ENCODE data around the gene ZNF516.

The ZNF516 gene

DNA sequence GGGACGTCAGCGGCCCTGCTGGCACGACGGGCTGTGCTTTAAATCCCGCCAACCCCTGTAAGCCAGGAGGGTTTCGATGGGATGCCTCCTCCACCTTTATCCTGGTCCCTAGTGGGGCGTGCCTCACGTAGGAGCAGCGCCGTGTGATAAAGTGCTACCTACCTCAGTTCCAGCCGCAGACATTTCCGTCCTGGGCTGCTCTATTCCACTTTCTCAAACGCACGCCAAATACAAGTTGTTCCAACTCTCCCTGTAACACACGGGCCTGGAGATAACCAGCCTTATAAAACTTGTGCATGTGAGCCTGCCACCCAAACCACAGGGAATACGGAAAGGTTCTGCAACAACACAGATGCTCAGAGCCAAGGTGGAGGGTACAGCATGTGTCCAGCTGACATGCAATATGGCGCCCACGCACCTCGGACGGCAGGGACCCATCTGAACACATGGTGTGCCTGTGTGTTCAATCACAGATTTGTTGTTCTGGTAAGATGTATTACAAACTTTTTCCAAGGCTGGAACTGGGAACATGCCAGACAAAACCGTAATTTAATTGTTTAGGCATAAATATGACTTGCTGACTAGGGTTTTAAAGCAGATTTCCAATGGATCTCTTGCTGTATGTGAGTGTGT, 47.7 kb downstream of the ZNF516 start:
- no peaks in the 10 kb centered on the region for H3K9me3 ChIP-seq (ENCODE audit: control insufficient read depth, low read length)
- 93 to 96% methylated on average over 21 of the region's 21 CpGs for WGBS, 2 experiments
- H3K27ac ChIP-seq (ENCODE audit: insufficient read depth, low read depth, low read length, poor library complexity, severe bottlenecking), result no peak overlapping the region
- H3K4me3 ChIP-seq (ENCODE audit: insufficient read depth, low read depth, low read length), result no peak overlapping the region
- peaks cover 47% of the 10 kb centered on the region for H3K4me1 ChIP-seq (ENCODE audit: control insufficient read depth, insufficient read depth, low read length)
- H3K27me3 ChIP-seq (ENCODE audit: control insufficient read depth, insufficient read depth, low read length, poor library complexity, severe bottlenecking), result no peaks in the 10 kb centered on the region
- no peaks in the 10 kb centered on the region for H3K36me3 ChIP-seq (ENCODE audit: control insufficient read depth, insufficient read depth, low read length)

DNA sequence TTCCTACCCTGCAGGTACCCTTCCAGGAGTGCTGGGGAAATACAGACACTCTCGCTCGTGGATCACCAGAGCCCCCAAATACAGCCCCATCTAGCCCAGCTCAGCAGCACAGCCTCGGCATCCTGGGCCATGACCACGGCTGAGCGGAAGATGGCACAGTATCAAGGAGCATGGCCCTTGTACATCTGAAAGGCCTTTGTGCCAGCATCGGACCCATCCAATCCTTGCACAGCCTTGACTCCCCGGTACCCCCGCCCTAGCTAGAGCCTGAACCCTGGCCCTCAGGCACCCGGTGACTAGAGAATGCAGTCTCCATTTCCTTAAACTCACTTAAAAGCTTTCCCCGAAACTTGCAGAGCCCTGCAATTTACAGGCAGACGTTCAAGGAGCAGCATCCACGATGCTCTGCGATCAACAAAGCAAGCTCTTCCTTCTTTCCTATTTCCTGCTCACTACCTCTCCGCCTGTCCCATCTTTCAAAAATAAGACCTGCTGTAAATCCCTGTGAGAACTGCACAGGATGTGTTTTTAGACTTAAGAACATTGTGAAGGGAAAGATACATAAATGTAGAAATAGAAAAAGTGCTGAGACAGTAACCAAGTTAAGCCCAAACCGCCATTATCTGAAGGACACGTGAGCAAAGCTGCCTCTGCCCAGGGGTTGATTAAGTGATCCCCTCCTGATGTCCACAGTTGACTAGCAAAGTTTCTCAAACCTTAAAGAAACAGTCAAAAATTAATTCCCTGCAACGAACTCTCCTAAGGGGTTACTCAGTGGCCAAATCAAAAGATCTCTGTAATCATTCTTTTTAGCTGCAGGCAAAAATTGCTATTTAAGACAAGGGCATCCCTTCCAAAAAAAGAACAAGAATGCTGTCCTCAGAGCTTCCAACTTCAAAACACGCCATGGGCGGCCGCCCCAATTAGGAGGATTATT, 48.5 kb downstream of the ZNF516 start:
- WGBS, 2 experiments, result 92 to 95% methylated on average over 20 of the region's 20 CpGs
- H3K27me3 ChIP-seq (ENCODE audit: control insufficient read depth, insufficient read depth, low read length, poor library complexity, severe bottlenecking), result no peaks in the 10 kb centered on the region
- peaks cover 39% of the 10 kb centered on the region for H3K4me1 ChIP-seq (ENCODE audit: control insufficient read depth, insufficient read depth, low read length)
- H3K27ac ChIP-seq (ENCODE audit: insufficient read depth, low read depth, low read length, poor library complexity, severe bottlenecking), result no peak overlapping the region
- H3K36me3 ChIP-seq (ENCODE audit: control insufficient read depth, insufficient read depth, low read length), result no peaks in the 10 kb centered on the region
- H3K9me3 ChIP-seq (ENCODE audit: control insufficient read depth, low read length), result no peaks in the 10 kb centered on the region
- H3K4me3 ChIP-seq (ENCODE audit: insufficient read depth, low read depth, low read length), result no peak overlapping the region

DNA sequence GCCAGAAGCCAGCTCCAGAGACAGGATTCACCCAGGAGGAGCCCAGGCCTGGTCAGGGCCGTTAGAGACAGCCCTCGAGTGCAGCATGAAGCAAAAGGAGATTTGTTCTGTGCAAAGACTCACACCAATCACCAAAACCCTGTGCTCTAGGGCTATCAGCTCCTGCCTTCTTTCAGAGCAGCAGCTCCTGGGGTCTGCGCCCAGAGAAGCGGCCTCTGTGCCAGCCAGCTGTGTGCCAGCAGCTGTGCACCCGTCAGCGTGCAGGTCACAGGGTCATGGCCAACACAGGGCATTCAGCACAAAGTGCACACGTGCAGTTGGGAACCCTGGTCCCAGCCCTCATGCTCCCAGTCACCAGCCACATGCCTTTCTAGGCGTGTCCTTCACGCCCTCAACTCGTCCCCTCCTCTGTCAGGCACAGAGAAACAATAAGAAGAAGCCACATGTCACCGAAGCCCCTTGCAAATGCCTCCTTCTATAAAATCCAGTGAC, 49.3 kb downstream of the ZNF516 start:
- Histone ChIP-seq H3K27ac (ENCODE audit: insufficient read depth, low read depth, low read length, poor library complexity, severe bottlenecking) (no peak overlapping the region), H3K36me3 (ENCODE audit: control insufficient read depth, insufficient read depth, low read length) (peaks cover 4% of the 10 kb centered on the region), H3K27me3 (ENCODE audit: control insufficient read depth, insufficient read depth, low read length, poor library complexity, severe bottlenecking) (no peaks in the 10 kb centered on the region), H3K9me3 (ENCODE audit: control insufficient read depth, low read length) (no peaks in the 10 kb centered on the region), H3K4me3 (ENCODE audit: insufficient read depth, low read depth, low read length) (no peak overlapping the region), H3K4me1 (ENCODE audit: control insufficient read depth, insufficient read depth, low read length) (peaks cover 31% of the 10 kb centered on the region)
- 85 to 87% methylated on average over 11 of the region's 11 CpGs for WGBS, 2 experiments

DNA sequence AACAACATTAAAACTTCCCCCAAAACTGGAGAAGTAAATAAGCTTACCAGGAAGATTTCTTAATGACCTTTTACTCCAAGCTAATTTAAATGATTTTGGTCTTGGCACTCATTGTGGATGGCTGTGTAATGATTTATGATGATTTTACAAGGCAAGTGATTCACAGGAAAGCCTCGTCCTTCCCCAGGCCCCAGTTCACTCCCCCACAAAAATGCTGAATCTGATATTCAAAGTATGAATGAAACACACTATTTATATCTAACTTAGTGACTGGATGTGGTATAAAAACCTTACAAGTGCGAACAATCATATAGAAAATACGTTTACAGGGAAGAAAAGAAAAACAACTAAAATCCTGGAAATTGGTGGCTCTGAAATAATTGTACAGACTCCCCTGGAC, 49.8 kb downstream of the ZNF516 start:
- Histone ChIP-seq H3K27me3 (ENCODE audit: control insufficient read depth, insufficient read depth, low read length, poor library complexity, severe bottlenecking) (no peaks in the 10 kb centered on the region), H3K27ac (ENCODE audit: insufficient read depth, low read depth, low read length, poor library complexity, severe bottlenecking) (no peak overlapping the region), H3K9me3 (ENCODE audit: control insufficient read depth, low read length) (no peaks in the 10 kb centered on the region), H3K4me1 (ENCODE audit: control insufficient read depth, insufficient read depth, low read length) (peaks cover 27% of the 10 kb centered on the region), H3K4me3 (ENCODE audit: insufficient read depth, low read depth, low read length) (no peak overlapping the region), H3K36me3 (ENCODE audit: control insufficient read depth, insufficient read depth, low read length) (peaks cover 7% of the 10 kb centered on the region)
- WGBS, 2 experiments, result 99 to 100% methylated on average over 2 to 3 of the region's 3 CpGs

DNA sequence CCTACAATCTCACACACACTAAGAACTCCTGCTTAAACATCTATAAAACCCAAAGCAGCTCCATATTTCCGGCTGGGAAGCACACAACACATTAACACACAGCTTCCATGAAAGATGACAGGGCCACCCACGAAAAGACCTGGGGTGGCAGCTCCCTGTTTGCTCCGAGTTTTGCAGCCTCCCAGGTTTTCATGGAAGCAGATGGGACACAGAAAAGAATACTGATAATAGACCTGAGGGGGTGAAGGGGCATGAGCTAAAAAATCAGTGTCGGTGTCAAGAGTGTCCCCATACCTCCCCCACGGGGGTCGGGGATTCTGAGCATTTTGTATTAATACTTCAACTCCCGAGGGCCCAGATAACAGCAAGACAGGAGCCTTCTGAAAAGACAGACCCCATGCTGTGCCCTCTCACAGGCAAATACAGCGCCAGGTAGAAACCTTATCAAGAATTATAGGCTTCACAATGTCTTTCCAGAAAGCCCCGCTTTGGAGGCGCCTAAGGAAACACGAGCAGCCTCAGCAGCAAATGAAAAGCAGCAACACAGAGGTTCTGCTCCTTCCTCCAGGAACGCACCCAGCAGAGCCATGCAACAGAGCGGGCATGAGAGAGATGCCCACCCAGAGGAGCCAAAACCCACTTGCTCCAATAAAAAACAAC, 50.5 kb downstream of the ZNF516 start:
- WGBS, 2 experiments, result 90 to 91% methylated on average over 13 of the region's 13 CpGs
- Histone ChIP-seq H3K27me3 (ENCODE audit: control insufficient read depth, insufficient read depth, low read length, poor library complexity, severe bottlenecking) (no peaks in the 10 kb centered on the region), H3K36me3 (ENCODE audit: control insufficient read depth, insufficient read depth, low read length) (peaks cover 7% of the 10 kb centered on the region), H3K4me3 (ENCODE audit: insufficient read depth, low read depth, low read length) (no peak overlapping the region), H3K4me1 (ENCODE audit: control insufficient read depth, insufficient read depth, low read length) (peaks cover 22% of the 10 kb centered on the region), H3K9me3 (ENCODE audit: control insufficient read depth, low read length) (no peaks in the 10 kb centered on the region), H3K27ac (ENCODE audit: insufficient read depth, low read depth, low read length, poor library complexity, severe bottlenecking) (no peak overlapping the region)

DNA sequence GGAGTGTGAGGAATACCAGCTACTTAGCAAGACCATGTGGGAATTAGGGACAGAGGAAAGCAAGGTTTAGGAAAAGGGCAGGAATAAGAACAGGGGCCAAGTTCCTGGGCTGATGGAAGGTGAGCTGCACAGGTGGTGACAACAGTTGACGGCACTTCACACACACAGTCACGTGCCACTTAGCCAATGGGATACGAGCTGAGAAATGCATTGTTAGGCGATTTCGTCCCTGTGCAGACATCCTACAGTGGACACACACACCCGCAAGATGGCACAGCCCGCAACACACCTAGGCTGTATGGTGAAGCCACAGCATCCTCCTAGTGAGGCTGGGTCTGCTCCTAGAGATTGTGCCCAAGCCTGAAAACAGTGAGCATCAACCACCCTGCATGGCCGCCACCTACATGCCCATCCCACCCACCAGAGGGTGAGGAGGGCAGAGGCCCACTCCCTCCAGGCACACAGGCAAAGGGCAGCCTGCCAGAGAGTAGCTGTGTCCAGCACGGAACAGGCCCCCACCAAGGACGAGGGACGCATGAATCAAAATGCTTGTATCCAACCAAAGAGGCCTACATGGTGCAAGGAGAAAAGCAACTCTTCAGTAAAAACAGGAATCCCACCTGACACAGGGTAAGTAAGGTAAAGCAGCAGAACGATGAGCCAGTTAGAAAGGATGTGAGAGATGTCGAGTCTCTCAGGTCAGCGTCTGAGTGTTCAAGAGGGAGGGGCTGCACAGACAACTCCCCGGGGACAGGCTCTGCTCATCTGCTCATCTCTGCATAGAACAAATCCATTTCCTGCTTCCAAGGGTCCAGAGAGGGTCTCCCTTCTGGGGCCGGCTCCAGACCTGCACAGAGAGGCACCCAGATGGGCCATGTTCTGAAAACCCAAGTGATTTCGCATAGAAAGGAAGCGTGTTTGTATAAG, 51.3 kb downstream of the ZNF516 start:
- 91 to 94% methylated on average over 18 of the region's 18 CpGs for WGBS, 2 experiments
- H3K4me1 ChIP-seq (ENCODE audit: control insufficient read depth, insufficient read depth, low read length), result peaks cover 18% of the 10 kb centered on the region
- H3K27me3 ChIP-seq (ENCODE audit: control insufficient read depth, insufficient read depth, low read length, poor library complexity, severe bottlenecking), result no peaks in the 10 kb centered on the region
- peaks cover 7% of the 10 kb centered on the region for H3K36me3 ChIP-seq (ENCODE audit: control insufficient read depth, insufficient read depth, low read length)
- no peak overlapping the region for H3K27ac ChIP-seq (ENCODE audit: insufficient read depth, low read depth, low read length, poor library complexity, severe bottlenecking)
- no peak overlapping the region for H3K4me3 ChIP-seq (ENCODE audit: insufficient read depth, low read depth, low read length)
- no peaks in the 10 kb centered on the region for H3K9me3 ChIP-seq (ENCODE audit: control insufficient read depth, low read length)

DNA sequence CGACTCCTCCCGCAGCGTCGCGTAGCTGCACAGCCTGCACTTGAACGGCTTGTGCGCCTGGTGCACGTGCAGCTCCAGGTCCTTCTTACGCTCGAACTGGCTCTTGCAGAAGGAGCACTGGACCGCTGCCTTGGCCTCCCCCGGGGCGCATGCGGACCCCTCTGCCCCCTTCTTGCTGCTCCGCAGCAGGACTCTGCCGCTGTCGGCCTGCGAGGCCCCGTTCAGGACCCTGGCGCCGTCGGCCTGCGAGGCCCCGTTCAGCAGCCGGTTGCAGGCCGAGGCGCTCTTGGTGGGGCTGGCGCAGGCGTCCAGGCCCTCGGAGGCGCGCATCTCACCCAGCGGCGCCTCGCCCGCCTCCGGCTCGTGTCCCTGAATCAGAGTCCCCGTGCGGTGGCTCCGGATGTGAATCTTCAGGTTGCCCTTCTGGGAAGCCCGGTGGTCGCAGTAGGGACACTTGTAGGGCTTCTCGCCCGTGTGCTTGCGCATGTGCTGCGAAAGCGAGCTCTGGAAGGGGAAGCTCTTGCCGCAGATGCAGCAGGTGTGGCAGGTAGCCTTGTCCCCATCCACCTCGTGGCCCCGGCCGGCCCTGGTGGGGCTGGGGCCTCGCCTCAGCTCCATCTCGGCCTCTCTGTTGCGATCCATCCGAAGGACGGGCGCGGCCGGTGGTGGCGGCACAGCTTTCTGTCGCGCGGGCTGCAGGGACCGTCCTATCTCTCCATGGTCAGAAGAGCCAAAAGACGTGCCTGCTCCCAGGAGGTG, 52.5 kb downstream of the ZNF516 start:
- Histone ChIP-seq H3K4me1 (ENCODE audit: control insufficient read depth, insufficient read depth, low read length) (peaks cover 18% of the 10 kb centered on the region), H3K36me3 (ENCODE audit: control insufficient read depth, insufficient read depth, low read length) (peaks cover 7% of the 10 kb centered on the region), H3K4me3 (ENCODE audit: insufficient read depth, low read depth, low read length) (no peak overlapping the region), H3K27ac (ENCODE audit: insufficient read depth, low read depth, low read length, poor library complexity, severe bottlenecking) (no peak overlapping the region), H3K27me3 (ENCODE audit: control insufficient read depth, insufficient read depth, low read length, poor library complexity, severe bottlenecking) (no peaks in the 10 kb centered on the region), H3K9me3 (ENCODE audit: control insufficient read depth, low read length) (no peaks in the 10 kb centered on the region)
- WGBS, 2 experiments, result 97% methylated on average over 66 of the region's 66 CpGs

DNA sequence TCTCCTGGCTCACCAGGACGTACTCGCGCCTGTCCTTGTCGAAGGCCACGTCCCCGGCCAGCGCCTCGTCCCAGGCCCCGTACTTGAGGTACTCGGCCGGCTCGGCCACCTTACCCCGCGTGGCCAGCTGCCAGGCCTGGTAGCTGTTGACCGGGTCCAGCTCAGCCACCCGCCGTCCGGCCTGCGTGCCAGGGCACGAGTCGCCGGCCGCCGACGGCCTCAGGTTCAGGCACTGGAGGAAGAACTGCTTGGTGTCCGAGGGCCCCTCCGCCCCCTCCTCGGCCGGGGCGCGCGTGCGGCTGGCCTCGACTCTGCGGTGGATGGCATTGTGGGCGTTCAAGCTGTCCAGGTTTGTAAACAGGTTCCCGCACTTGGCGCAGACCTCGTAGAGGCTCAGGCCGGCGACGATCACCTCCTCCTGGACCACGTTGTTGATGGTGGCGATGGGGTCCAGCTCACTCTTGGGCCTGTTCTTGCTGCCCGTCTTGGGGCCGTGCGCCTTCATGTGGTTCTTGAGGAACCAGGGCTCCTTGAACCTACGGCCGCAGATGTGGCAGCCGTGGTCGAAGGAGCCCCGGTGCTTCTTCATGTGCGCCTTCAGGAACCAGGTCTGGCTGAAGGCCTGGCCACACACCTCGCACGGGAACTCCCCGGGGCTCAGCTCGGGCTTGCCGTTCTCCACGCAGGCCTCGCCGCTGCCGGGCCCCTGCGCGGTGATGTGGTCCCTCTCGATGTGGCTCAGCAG, 53.2 kb downstream of the ZNF516 start:
- H3K27ac ChIP-seq (ENCODE audit: insufficient read depth, low read depth, low read length, poor library complexity, severe bottlenecking), result no peak overlapping the region
- peaks cover 7% of the 10 kb centered on the region for H3K36me3 ChIP-seq (ENCODE audit: control insufficient read depth, insufficient read depth, low read length)
- H3K9me3 ChIP-seq (ENCODE audit: control insufficient read depth, low read length), result no peaks in the 10 kb centered on the region
- WGBS, 2 experiments, result 97% methylated on average over 65 of the region's 65 CpGs
- no peaks in the 10 kb centered on the region for H3K27me3 ChIP-seq (ENCODE audit: control insufficient read depth, insufficient read depth, low read length, poor library complexity, severe bottlenecking)
- no peak overlapping the region for H3K4me3 ChIP-seq (ENCODE audit: insufficient read depth, low read depth, low read length)
- peaks cover 18% of the 10 kb centered on the region for H3K4me1 ChIP-seq (ENCODE audit: control insufficient read depth, insufficient read depth, low read length)

All from ectodermal cell (in vitro differentiated cells).